Measurements from ENCODE around the gene LRRC58.

DNA sequence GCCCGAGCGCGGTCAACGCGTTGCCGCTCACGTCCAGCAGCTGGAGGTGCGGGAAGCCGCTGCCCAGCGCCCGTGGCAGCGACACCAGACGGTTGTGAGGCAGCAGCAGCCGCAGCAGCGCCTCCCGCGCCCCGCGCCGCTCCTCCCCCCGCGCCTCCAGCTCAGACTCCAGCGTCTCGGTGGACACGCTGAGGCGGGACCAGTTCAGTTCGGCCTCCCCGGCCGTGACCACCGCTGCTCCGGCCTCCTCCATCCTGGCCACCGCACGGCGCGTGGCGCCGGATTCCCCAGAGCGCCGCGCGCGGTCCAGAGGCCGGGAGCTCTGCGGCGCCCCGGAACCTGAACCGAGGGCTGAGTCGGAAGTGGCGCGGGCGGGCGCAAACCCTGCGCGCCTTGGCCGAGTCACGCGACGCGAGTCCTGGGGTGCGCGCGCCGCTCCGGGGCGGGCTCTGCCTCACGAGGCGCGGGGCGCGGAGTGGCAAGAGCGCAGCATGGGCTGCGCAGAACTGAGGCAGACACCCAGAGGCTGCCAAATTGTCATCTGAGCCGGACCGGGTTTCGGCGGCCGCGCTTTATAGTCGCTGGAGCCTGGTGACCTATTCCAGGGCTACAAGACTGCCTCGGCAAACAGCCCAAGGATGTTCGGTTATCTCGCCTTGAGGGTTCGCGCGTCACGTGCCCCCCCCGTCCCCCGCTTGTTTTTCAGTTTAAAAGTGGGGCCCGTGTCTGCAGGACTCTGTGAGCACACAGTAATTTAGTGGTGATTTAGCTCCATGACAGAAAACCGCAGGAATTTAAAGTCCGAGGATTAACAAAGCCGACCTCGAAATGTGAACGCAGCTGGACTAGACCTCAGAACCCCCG is at the start of gene LRRC58:
- TF ChIP-seq, protein P1, sequence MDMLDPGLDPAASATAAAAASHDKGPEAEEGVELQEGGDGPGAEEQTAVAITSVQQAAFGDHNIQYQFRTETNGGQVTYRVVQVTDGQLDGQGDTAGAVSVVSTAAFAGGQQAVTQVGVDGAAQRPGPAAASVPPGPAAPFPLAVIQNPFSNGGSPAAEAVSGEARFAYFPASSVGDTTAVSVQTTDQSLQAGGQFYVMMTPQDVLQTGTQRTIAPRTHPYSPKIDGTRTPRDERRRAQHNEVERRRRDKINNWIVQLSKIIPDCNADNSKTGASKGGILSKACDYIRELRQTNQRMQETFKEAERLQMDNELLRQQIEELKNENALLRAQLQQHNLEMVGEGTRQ (IDR thresholded peaks at IDR 0.05): peak; percentile 82
- TF ChIP-seq POLR2A (IDR thresholded peaks at IDR 0.05; ENCODE audit: low read length): peak; percentile 80
- TF ChIP-seq, protein P2, sequence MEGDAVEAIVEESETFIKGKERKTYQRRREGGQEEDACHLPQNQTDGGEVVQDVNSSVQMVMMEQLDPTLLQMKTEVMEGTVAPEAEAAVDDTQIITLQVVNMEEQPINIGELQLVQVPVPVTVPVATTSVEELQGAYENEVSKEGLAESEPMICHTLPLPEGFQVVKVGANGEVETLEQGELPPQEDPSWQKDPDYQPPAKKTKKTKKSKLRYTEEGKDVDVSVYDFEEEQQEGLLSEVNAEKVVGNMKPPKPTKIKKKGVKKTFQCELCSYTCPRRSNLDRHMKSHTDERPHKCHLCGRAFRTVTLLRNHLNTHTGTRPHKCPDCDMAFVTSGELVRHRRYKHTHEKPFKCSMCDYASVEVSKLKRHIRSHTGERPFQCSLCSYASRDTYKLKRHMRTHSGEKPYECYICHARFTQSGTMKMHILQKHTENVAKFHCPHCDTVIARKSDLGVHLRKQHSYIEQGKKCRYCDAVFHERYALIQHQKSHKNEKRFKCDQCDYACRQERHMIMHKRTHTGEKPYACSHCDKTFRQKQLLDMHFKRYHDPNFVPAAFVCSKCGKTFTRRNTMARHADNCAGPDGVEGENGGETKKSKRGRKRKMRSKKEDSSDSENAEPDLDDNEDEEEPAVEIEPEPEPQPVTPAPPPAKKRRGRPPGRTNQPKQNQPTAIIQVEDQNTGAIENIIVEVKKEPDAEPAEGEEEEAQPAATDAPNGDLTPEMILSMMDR (IDR thresholded peaks at IDR 0.05): peak; percentile 35; the same call in 2 of the 3 replicates
- TF ChIP-seq BHLHE40 (IDR thresholded peaks at IDR 0.05; ENCODE audit: low read depth, low read length): peak; percentile 88
- no peak for TF ChIP-seq ZC3H11A (IDR thresholded peaks at IDR 0.05)
- TF ChIP-seq SMC3 (IDR thresholded peaks at IDR 0.05): peak; percentile 28; the same call in 2 of the 3 replicates
- peak in 1 of 2 experiments; percentile 33; a peak in 1 of 5 replicates for TF ChIP-seq EP300 (IDR thresholded peaks at IDR 0.05)
- TF ChIP-seq RAD21 (conservative IDR thresholded peaks at IDR 0.05 in 1 of 2, IDR thresholded peaks at IDR 0.05 in 1 of 2): 0 out of 5 replicates have a peak, but pooled peaks of 1 of the 2 experiments have one; percentile 24

Measured in A549 (cell line).